Measurements from ENCODE around the gene GRIN3A. TPM values are rescaled to one million over a fixed set of nuclear protein-coding genes. Genes with fewer than 3 reads are reported as not detected.
A peak's percentile ranks its signal among the peaks of the same experiment; 100 is the strongest.
"Not testable (repeated sequence)": the region's sequence is repeated elsewhere in the genome, so short reads cannot be mapped to it uniquely, and the experiment has no call there.

Gene GRIN3A
- total RNA-seq, 1 donor = not detected

GRCh38 chr9:101591787-101592446 is 146.5 kb downstream of the GRIN3A start:
- no peak for DNase-seq (ENCODE audit: low read depth)
- H3K4me3 ChIP-seq (ENCODE audit: low read depth, low read length) = no peak overlapping the region
- TF ChIP-seq CTCF (IDR thresholded peaks at IDR 0.05; ENCODE audit: insufficient read depth, low read depth, low read length) = no peak

- DNase-seq (ENCODE audit: low read depth) = no peak
- no peak overlapping the region for H3K4me3 ChIP-seq (ENCODE audit: low read depth, low read length)
- TF ChIP-seq CTCF (IDR thresholded peaks at IDR 0.05; ENCODE audit: insufficient read depth, low read depth, low read length) = no peak
Measured at GRCh38 chr9:101590901-101591300, 147.5 kb downstream of the GRIN3A start.

GRCh38 chr9:101590074-101590473 is 148.4 kb downstream of the GRIN3A start:
- H3K4me3 ChIP-seq (ENCODE audit: low read depth, low read length) = not testable (repeated sequence)
- DNase-seq (ENCODE audit: low read depth) = peak; percentile 6

GRCh38 chr9:101587332-101588043 is 151.0 kb downstream of the GRIN3A start:
- TF ChIP-seq CTCF (IDR thresholded peaks at IDR 0.05; ENCODE audit: insufficient read depth, low read depth, low read length) = no peak
- H3K4me3 ChIP-seq (ENCODE audit: low read depth, low read length) = no peak overlapping the region
- no peak for DNase-seq (ENCODE audit: low read depth)

- TF ChIP-seq CTCF (IDR thresholded peaks at IDR 0.05; ENCODE audit: insufficient read depth, low read depth, low read length) = no peak
- H3K4me3 ChIP-seq (ENCODE audit: low read depth, low read length) = no peak overlapping the region
- no peak for DNase-seq (ENCODE audit: low read depth)
Measured at GRCh38 chr9:101586651-101587050, 151.8 kb downstream of the GRIN3A start.

- H3K4me3 ChIP-seq (ENCODE audit: low read depth, low read length) = no peak overlapping the region
- no peak for TF ChIP-seq CTCF (IDR thresholded peaks at IDR 0.05; ENCODE audit: insufficient read depth, low read depth, low read length)
- DNase-seq (ENCODE audit: low read depth) = no peak
Measured at GRCh38 chr9:101585740-101586139, 152.7 kb downstream of the GRIN3A start.

- no peak overlapping the region for H3K4me3 ChIP-seq (ENCODE audit: low read depth, low read length)
- peak; percentile 86 for DNase-seq (ENCODE audit: low read depth)
- no peak for TF ChIP-seq CTCF (IDR thresholded peaks at IDR 0.05; ENCODE audit: insufficient read depth, low read depth, low read length)
Measured at GRCh38 chr9:101582553-101582952, 155.9 kb downstream of the GRIN3A start.

All from fibroblast of villous mesenchyme (primary cell).